Calu3 (cell line): ENCODE results near the gene IDI1. TPM values are rescaled to one million over a fixed set of nuclear protein-coding genes. Genes with fewer than 3 reads are reported as not detected.

Experiments used
- BruUV-seq: library from RNA; stranded (reverse); fragments of 400-500 nt; replicated peaks from 2 replicates; lab custom pipeline; 2021; lab: Mats Ljungman, UMichigan
- CTCF ChIA-PET: fragments of 300-600 bp; sonication (Branson Sonifier 250); formaldehyde crosslinking; loops from one replicate; lab custom pipeline; 2022; ENCODE audit warnings: antibody characterized with exemption; lab: Charles Lee
- DNase-seq: peaks from one replicate; pipeline ENCODE4 v3.0.0; 2022
- H3K27ac Mint-ChIP-seq: one replicate; pipeline ENCODE4 v1.8.0; 2022; ENCODE audit warnings: mixed read lengths; ENCODE audit not compliant: unreplicated experiment
- H3K27me3 Mint-ChIP-seq: one replicate; pipeline ENCODE4 v1.8.0; 2022; ENCODE audit warnings: mixed read lengths; ENCODE audit not compliant: unreplicated experiment
- H3K36me3 Mint-ChIP-seq: one replicate; pipeline ENCODE4 v1.8.0; 2022; ENCODE audit warnings: mild to moderate bottlenecking, moderate library complexity, mixed read lengths; ENCODE audit not compliant: insufficient read depth, unreplicated experiment
- H3K4me1 Mint-ChIP-seq: one replicate; pipeline ENCODE4 v1.8.0; 2022; ENCODE audit warnings: mild to moderate bottlenecking, low read depth, mixed read lengths; ENCODE audit not compliant: unreplicated experiment
- H3K4me3 Mint-ChIP-seq: one replicate; pipeline ENCODE4 v1.8.0; 2022; ENCODE audit warnings: mild to moderate bottlenecking, low read depth, moderate library complexity, mixed read lengths; ENCODE audit not compliant: unreplicated experiment
- H3K9me3 Mint-ChIP-seq: one replicate; pipeline ENCODE4 v1.8.0; 2022; ENCODE audit warnings: low read depth, mixed read lengths; ENCODE audit not compliant: unreplicated experiment
- intact Hi-C: fragments of 100-400 bp; cut with micrococcal nuclease; formaldehyde crosslinking; loops from one replicate; pipeline ENCODE4 v1.10.0; 2022; ENCODE audit not compliant: unreplicated experiment
- total RNA-seq: library from RNA; stranded (reverse); gene quantifications from 2 replicates; pipeline ENCODE4 v1.2.3, GENCODE V29; 2022
- TF ChIP-seq, protein P1 (sequence below): fragments of 200-600 bp; IDR thresholded peaks from one replicate; pipeline ENCODE4 v1.8.0; 2022; ENCODE audit warnings: antibody characterized with exemption; ENCODE audit not compliant: unreplicated experiment

Gene IDI1
- total RNA-seq, 1 experiment from 2014 or later, result 108 TPM

DNA sequence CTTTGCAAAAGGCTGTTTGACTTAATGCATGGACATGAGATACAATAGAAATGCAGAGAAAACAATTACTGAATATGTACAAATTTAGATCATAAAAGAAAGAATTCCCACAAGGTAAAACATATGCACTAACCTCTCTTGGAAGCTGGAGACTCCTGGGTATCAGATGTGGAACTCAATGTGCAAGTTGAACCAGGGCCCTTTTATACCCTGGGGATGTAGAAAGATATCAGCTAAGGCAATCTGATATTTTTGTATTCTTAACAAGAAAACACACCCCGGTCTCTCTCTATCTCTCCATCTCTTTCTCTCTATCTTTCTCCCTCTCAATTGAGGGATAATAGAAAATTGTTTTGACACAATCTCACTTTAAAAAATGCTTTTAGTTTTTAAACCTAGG, 23.2 kb downstream of the IDI1 start, which contains the start of gene IDI2:
IDI2 (minus strand) TSS at position 177 of the 400 bp plus-strand sequence. CDS start 1,136 bp downstream, outside the sequence.
- CTCF ChIA-PET, result no interaction called here
- Mint-ChIP-seq H3K4me3 (no peak within 1 kb of the TSS), H3K4me1 (no peaks in the 10 kb centered on the region), H3K27me3 (no peaks in the 10 kb centered on the region), H3K36me3 (peaks cover 76% of the 10 kb centered on the region), H3K27ac (no peak within 1 kb of the TSS), H3K9me3 (no peaks in the 10 kb centered on the region)
- TF ChIP-seq, protein P1, sequence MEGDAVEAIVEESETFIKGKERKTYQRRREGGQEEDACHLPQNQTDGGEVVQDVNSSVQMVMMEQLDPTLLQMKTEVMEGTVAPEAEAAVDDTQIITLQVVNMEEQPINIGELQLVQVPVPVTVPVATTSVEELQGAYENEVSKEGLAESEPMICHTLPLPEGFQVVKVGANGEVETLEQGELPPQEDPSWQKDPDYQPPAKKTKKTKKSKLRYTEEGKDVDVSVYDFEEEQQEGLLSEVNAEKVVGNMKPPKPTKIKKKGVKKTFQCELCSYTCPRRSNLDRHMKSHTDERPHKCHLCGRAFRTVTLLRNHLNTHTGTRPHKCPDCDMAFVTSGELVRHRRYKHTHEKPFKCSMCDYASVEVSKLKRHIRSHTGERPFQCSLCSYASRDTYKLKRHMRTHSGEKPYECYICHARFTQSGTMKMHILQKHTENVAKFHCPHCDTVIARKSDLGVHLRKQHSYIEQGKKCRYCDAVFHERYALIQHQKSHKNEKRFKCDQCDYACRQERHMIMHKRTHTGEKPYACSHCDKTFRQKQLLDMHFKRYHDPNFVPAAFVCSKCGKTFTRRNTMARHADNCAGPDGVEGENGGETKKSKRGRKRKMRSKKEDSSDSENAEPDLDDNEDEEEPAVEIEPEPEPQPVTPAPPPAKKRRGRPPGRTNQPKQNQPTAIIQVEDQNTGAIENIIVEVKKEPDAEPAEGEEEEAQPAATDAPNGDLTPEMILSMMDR, result no peak
- BruUV-seq, result no TSS peak
- no peak for DNase-seq
- intact Hi-C loops, result no loop called here

DNA sequence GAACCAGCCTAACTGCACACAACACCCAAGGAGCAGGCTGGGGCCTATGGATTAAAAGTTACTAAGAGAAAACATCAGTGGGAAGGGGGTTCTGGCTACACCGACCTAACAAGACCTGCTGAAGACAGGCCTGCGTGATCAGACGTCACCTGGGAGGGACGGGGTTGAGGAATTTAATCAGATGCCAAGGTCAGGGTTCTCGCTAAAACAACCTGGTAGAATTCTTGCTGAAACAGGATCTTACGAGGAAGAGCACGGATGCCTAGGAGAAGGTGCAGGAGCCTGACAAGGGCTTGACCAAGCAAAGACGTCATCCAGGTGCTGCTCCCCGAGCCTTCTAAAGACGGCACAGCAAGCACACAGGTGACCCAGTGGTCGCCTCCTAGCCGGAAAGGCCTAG, 24.8 kb downstream of the IDI1 start:
- Mint-ChIP-seq H3K36me3 (peaks cover 88% of the 10 kb centered on the region), H3K27ac (no peak overlapping the region), H3K4me1 (no peaks in the 10 kb centered on the region), H3K27me3 (no peaks in the 10 kb centered on the region), H3K9me3 (no peaks in the 10 kb centered on the region), H3K4me3 (no peak overlapping the region)
- CTCF ChIA-PET, result no interaction called here
- no peak for DNase-seq
- intact Hi-C loops, result no loop called here
- BruUV-seq, result no TSS peak
- TF ChIP-seq, protein P1, result no peak

DNA sequence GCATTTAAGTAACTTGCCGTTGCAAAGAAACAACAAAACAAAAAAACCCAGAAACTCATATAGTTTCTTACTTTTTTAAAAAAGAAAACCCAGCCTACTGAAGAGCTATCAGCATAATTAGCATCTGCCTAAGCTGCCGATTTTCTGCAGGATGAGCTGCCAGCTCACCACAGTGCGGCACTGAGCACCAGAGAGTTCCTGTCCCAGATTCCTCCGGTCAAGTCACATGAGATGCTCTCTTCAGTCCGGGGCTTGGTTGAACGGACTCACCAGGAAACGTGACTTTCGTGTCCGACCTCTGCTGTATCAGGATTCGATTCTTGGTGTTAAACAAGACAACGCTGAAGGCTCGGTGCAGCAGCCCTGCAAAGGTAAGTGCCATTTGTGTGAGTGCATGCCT, 26.5 kb downstream of the IDI1 start:
- H3K36me3 Mint-ChIP-seq, result peaks cover 93% of the 10 kb centered on the region
- H3K27ac Mint-ChIP-seq, result no peak overlapping the region
- H3K4me1 Mint-ChIP-seq, result no peaks in the 10 kb centered on the region
- BruUV-seq, result no TSS peak
- intact Hi-C loops, result no loop called here
- CTCF ChIA-PET, result no interaction called here
- TF ChIP-seq, protein P1, result no peak
- H3K4me3 Mint-ChIP-seq, result no peak overlapping the region
- H3K27me3 Mint-ChIP-seq, result no peaks in the 10 kb centered on the region
- H3K9me3 Mint-ChIP-seq, result no peaks in the 10 kb centered on the region
- DNase-seq, result no peak

DNA sequence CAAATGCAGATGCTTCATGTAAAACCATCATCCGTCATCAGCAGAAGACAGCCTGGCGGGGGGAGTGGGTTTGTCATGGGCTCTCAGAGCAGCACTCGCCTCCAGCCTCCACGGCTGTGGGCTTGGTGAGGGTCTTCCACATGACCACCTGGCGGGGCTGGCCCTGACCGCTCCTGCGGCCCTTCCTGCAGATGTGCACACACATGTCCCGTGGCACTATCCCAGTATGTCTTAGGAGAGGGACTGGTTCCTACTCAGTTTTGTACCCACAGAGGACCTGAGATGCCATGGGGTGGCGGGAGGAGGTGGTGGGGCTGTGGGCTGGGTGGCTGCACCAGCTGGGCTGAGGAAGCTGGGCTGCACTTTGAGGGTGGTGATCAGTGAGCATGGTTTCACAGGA, 28.0 kb downstream of the IDI1 start:
- BruUV-seq, result no TSS peak
- CTCF ChIA-PET, result no interaction called here
- no peaks in the 10 kb centered on the region for H3K4me1 Mint-ChIP-seq
- DNase-seq, result no peak
- no peaks in the 10 kb centered on the region for H3K27me3 Mint-ChIP-seq
- peaks cover 89% of the 10 kb centered on the region for H3K36me3 Mint-ChIP-seq
- peak overlapping the region; percentile 36 for H3K27ac Mint-ChIP-seq
- H3K9me3 Mint-ChIP-seq, result no peaks in the 10 kb centered on the region
- TF ChIP-seq, protein P1, result no peak
- no peak overlapping the region for H3K4me3 Mint-ChIP-seq
- intact Hi-C loops, result no loop called here
